Measurements from ENCODE around the gene SLC6A8. TPM values are rescaled to one million over a fixed set of nuclear protein-coding genes. Genes with fewer than 3 reads are reported as not detected.

Gene SLC6A8
- total RNA-seq, 1 donor from 2014 or later: 57.9 TPM

GRCh38 chrX:153708415-153708814 lies 20.7 kb downstream of the SLC6A8 start:
- peak; percentile 54 for TF ChIP-seq CTCF (IDR thresholded peaks at IDR 0.05; ENCODE audit: insufficient read depth, low read depth, low read length)
- TF ChIP-seq EZH2 (IDR thresholded peaks at IDR 0.05; ENCODE audit: insufficient read depth, low read length): no peak
- no peak overlapping the region for H2AFZ ChIP-seq (ENCODE audit: low read depth, low read length)
- peak overlapping the region; percentile 35 for H3K9ac ChIP-seq (ENCODE audit: low read length)
- no peak overlapping the region for H3K4me2 ChIP-seq (ENCODE audit: low read length)
- Mint-ChIP-seq H3K9me3 (ENCODE audit: unreplicated experiment) (no peaks in the 10 kb centered on the region), H3K4me1 (ENCODE audit: low read depth, unreplicated experiment) (peaks cover 6% of the 10 kb centered on the region), H3K36me3 (ENCODE audit: low read depth, unreplicated experiment) (peaks cover 2% of the 10 kb centered on the region), H3K27me3 (ENCODE audit: low read depth, unreplicated experiment) (no peaks in the 10 kb centered on the region), H3K4me3 (ENCODE audit: unreplicated experiment) (no peak overlapping the region), H3K27ac (ENCODE audit: unreplicated experiment) (peak overlapping the region; percentile 66)
- no peaks in the 10 kb centered on the region for H3K9me3 ChIP-seq (ENCODE audit: insufficient read depth, low read depth, low read length)
- DNase-seq (ENCODE audit: low read depth) (peak; percentile 74), FAIRE-seq (peak; percentile 5)
- H3K27me3 ChIP-seq (ENCODE audit: insufficient read depth, low read length): no peaks in the 10 kb centered on the region
- peaks cover 11% of the 10 kb centered on the region for H4K20me1 ChIP-seq (ENCODE audit: insufficient read depth, low read length)
- H3K79me2 ChIP-seq (ENCODE audit: insufficient read depth, low read length): no peaks in the 10 kb centered on the region
- H3K36me3 ChIP-seq (ENCODE audit: insufficient read depth, low read length): no peaks in the 10 kb centered on the region
- no peak overlapping the region for H3K4me3 ChIP-seq (ENCODE audit: insufficient read depth, low read depth, low read length)
- peaks cover under 1% of the 10 kb centered on the region for H3K4me1 ChIP-seq (ENCODE audit: insufficient read depth, low read length)
- no peak overlapping the region for H3K27ac ChIP-seq (ENCODE audit: low read depth, low read length)

GRCh38 chrX:153709726-153710674 lies 22.3 kb downstream of the SLC6A8 start:
- H3K4me1 ChIP-seq (ENCODE audit: insufficient read depth, low read length): no peaks in the 10 kb centered on the region
- no peak overlapping the region for H3K27ac ChIP-seq (ENCODE audit: low read depth, low read length)
- peaks cover 5% of the 10 kb centered on the region for H3K36me3 Mint-ChIP-seq (ENCODE audit: low read depth, unreplicated experiment)
- H3K4me2 ChIP-seq (ENCODE audit: low read length): no peak overlapping the region
- H3K9ac ChIP-seq (ENCODE audit: low read length): no peak overlapping the region
- FAIRE-seq (peak; percentile 29), DNase-seq (ENCODE audit: low read depth) (no peak)
- H3K9me3 ChIP-seq (ENCODE audit: insufficient read depth, low read depth, low read length): no peaks in the 10 kb centered on the region
- no peaks in the 10 kb centered on the region for H3K27me3 Mint-ChIP-seq (ENCODE audit: low read depth, unreplicated experiment)
- peaks cover 11% of the 10 kb centered on the region for H4K20me1 ChIP-seq (ENCODE audit: insufficient read depth, low read length)
- no peak overlapping the region for H3K27ac Mint-ChIP-seq (ENCODE audit: unreplicated experiment)
- no peak for TF ChIP-seq EZH2 (IDR thresholded peaks at IDR 0.05; ENCODE audit: insufficient read depth, low read length)
- no peak for TF ChIP-seq CTCF (IDR thresholded peaks at IDR 0.05; ENCODE audit: insufficient read depth, low read depth, low read length)
- H3K9me3 Mint-ChIP-seq (ENCODE audit: unreplicated experiment): no peaks in the 10 kb centered on the region
- H3K4me1 Mint-ChIP-seq (ENCODE audit: low read depth, unreplicated experiment): peaks cover 10% of the 10 kb centered on the region
- no peaks in the 10 kb centered on the region for H3K27me3 ChIP-seq (ENCODE audit: insufficient read depth, low read length)
- peaks cover 8% of the 10 kb centered on the region for H3K36me3 ChIP-seq (ENCODE audit: insufficient read depth, low read length)
- H3K79me2 ChIP-seq (ENCODE audit: insufficient read depth, low read length): no peaks in the 10 kb centered on the region
- H3K4me3 Mint-ChIP-seq (ENCODE audit: unreplicated experiment): no peak overlapping the region
- no peak overlapping the region for H3K4me3 ChIP-seq (ENCODE audit: insufficient read depth, low read depth, low read length)
- no peak overlapping the region for H2AFZ ChIP-seq (ENCODE audit: low read depth, low read length)

GRCh38 chrX:153714256-153714655 lies 26.5 kb downstream of the SLC6A8 start:
- no peak overlapping the region for H3K27ac Mint-ChIP-seq (ENCODE audit: unreplicated experiment)
- no peak for FAIRE-seq

More at GRCh38 chrX:153714256-153714655, 26.5 kb downstream of the SLC6A8 start:
- H3K79me2 ChIP-seq (ENCODE audit: insufficient read depth, low read length): peaks cover 1% of the 10 kb centered on the region
- no peaks in the 10 kb centered on the region for H3K9me3 ChIP-seq (ENCODE audit: insufficient read depth, low read depth, low read length)
- no peak overlapping the region for H3K4me3 Mint-ChIP-seq (ENCODE audit: unreplicated experiment)
- H3K4me3 ChIP-seq (ENCODE audit: insufficient read depth, low read depth, low read length): no peak overlapping the region
- H4K20me1 ChIP-seq (ENCODE audit: insufficient read depth, low read length): peaks cover 5% of the 10 kb centered on the region
- peaks cover 13% of the 10 kb centered on the region for H3K36me3 ChIP-seq (ENCODE audit: insufficient read depth, low read length)
- H3K9ac ChIP-seq (ENCODE audit: low read length): no peak overlapping the region
- H3K4me2 ChIP-seq (ENCODE audit: low read length): no peak overlapping the region
- H3K4me1 Mint-ChIP-seq (ENCODE audit: low read depth, unreplicated experiment): peaks cover 4% of the 10 kb centered on the region
- no peak overlapping the region for H3K27ac ChIP-seq (ENCODE audit: low read depth, low read length)
- H3K36me3 Mint-ChIP-seq (ENCODE audit: low read depth, unreplicated experiment): peaks cover 8% of the 10 kb centered on the region
- no peaks in the 10 kb centered on the region for H3K27me3 Mint-ChIP-seq (ENCODE audit: low read depth, unreplicated experiment)
- no peaks in the 10 kb centered on the region for H3K9me3 Mint-ChIP-seq (ENCODE audit: unreplicated experiment)
- H3K4me1 ChIP-seq (ENCODE audit: insufficient read depth, low read length): no peaks in the 10 kb centered on the region
- TF ChIP-seq EZH2 (IDR thresholded peaks at IDR 0.05; ENCODE audit: insufficient read depth, low read length) (no peak), CTCF (IDR thresholded peaks at IDR 0.05; ENCODE audit: insufficient read depth, low read depth, low read length) (no peak)
- H3K27me3 ChIP-seq (ENCODE audit: insufficient read depth, low read length): no peaks in the 10 kb centered on the region
- no peak for DNase-seq (ENCODE audit: low read depth)
- no peak overlapping the region for H2AFZ ChIP-seq (ENCODE audit: low read depth, low read length)
